HG03280 (cell line): ENCODE results near the gene ENDOU.

Source experiments
- ATAC-seq: cut with Tn5 transposase; IDR thresholded peaks from one replicate; pipeline ENCODE4 v1.9.1; 2021; ENCODE audit warnings: mild to moderate bottlenecking, moderate library complexity; ENCODE audit not compliant: unreplicated experiment

ENDOU gene

GRCh38 chr12:47744005-47744651 lies 18.8 kb upstream of the ENDOU start:
- no peak for ATAC-seq

- no peak for ATAC-seq
Observed at GRCh38 chr12:47743311-47743860, 18.1 kb upstream of the ENDOU start.

- no peak for ATAC-seq
Observed at GRCh38 chr12:47742253-47742825, 17.0 kb upstream of the ENDOU start.

DNA sequence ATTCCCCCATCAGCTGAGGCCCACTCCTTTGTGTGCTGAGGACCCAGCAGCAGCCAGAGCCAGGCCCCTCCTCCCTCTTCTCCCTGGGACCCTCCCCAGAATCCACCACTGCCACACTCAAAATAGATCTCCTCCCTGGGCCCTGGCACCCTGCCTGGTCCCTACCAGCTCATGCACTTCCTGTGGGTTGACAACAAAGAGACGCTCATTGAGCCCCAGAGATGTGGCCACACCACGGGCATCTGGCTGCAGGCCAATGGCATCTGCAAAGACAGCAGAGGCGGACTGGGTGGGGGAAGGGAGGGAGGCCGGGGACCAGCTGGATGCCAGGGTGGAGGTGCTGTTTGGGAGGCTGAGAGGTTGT lies 16.0 kb upstream of the ENDOU start:
- no peak for ATAC-seq

GRCh38 chr12:47740606-47741339 lies 15.5 kb upstream of the ENDOU start:
- no peak for ATAC-seq

DNA sequence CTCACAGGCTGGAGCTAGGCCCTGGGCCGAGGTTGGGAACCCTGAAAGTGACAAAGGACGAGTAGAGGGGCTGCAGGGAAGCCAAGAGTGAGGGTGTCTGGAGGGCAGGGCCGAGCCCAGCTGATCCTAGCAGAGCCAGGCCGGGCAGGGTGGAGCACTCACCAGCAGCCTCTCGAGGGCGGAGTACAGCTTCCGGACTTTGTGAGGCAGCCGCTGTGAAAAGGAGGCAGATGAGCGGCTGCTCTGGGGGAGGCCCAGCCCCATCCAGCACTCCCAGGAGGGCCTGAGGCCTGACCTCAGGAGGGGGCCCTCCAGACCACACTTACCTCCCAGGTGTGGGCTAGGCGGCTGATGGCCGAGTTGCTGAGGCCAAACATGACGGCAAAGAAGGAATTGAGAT lies 14.7 kb upstream of the ENDOU start:
- no peak for ATAC-seq

DNA sequence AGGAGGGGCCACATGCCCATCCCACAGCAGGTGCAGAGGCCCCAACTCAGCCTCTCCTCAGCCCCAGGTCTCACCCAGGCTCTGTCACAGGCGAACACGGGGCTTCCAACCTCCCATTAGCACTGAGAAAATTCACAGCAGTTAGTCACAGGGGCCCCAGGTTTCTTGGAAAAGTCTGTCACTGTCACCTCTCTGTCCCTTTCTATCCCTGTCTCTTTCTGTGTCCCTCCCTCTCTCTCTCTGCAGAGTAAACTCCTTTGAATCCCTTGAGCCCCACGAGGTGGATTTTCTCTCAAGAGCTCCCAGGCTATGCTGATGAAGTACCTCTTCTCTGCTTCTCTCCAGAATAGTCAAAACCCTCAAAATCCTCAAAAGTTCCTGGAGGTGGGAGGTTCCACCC lies 14.0 kb upstream of the ENDOU start:
- no peak for ATAC-seq

DNA sequence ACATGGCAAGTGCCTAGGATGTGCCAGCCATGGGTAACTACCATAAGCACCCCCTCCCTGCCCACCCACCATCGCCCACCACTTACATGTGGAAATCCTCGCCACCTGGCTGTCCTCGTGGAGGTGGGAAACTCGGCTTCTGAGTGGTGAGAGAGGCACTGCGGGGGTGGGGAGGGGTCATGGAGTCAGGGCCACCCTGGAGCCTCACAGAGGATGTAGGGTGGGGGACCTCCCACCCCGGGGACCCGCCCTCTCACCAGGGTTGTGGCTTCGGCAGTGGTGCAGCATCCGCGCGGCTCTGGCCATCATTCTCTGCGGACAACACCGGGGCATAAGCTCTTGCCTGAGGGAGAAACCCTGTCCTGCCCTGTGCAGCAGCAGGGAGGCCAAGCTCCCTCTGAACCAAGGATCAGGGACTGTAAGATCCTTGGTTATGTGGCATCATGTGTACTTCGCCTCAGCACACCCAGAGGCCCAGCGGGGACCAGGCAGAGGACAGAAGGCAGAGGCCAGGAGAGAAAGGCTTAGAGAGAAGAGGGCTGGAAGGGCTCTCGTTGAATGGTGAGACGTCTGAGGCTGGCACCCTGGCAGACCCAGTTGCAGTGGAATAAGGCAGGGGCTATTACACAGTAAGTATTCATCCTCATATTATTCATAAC lies 12.8 kb upstream of the ENDOU start:
- ATAC-seq: no peak

GRCh38 chr12:47736877-47737676 lies 11.8 kb upstream of the ENDOU start:
- ATAC-seq: no peak

- no peak for ATAC-seq
Observed at GRCh38 chr12:47736216-47736615, 10.9 kb upstream of the ENDOU start.

GRCh38 chr12:47735649-47736048 lies 10.4 kb upstream of the ENDOU start:
- ATAC-seq: no peak

DNA sequence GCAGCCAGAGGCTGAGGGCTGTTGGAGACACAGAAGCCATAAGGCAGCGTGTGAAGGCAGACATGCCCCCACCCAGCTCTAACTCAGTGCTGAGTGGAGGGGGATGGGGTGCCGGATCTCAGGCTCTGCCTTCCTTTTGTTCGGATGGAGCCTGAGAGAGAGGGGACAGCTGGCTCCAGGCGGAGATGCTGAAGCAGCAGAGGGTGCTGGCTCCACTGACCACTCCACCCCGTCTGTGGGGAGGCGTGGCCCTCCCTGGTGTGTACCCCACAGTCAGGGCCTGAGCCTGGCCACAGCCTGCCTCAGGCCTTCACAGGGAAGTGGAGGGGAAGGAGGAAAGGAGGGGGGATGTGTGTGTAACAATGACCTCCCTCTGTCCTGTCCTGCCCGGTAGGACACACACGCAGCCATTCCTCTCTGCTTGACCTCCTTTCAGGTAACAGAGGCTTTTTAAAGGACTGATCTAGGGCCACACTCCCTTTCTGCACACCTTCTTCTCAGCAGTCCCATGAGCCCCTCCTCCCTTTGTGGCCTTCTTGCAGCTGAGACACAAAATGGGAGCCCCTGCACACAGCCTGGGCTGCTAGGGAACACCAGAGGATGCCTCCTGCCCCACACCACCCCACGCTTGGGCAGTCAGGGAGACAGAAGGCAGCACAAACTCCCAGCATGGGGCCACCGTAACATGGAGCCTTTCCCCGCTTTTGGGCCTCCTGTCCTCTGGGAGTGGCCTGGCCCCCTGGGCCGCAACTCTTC lies 9.6 kb upstream of the ENDOU start:
- ATAC-seq: no peak

DNA sequence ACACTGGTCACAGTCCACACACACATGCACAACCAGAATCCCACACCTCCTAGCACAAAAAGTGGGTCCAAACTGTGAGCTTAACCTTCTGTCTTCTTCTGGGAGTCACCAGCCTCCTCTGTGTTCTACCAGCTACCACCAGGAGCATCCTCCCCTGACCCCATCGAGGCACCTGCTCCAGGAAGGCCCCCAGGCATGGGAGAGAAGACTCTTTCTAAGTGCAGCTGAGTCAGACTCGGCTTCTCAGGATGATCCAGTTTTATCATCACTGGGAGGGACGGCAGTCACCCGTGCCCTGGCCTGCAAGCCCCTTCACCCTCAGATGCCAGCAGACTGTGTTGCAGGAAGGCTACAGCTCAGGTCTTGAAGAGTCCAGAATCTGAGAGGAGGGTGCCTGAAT lies 7.9 kb upstream of the ENDOU start:
- ATAC-seq: no peak

DNA sequence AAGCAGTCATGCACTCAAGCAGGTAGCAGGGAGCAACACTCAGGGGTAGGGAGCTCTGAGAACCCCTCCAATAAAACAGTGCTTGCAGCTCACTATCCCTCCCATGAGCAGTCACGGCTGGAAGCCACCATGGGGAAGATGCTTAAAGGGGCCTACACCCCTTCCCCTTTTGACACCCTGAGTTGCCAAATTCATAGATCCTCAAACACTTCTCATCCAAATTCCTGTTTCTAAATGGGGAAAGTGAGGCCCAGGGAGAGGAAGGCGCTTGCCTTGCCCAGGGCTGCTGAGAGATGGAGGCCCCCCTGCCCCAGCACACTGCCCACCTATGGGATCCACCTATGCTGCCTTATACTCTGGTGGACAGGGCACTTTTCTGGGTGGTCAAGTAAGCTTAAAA lies 7.2 kb upstream of the ENDOU start:
- no peak for ATAC-seq

DNA sequence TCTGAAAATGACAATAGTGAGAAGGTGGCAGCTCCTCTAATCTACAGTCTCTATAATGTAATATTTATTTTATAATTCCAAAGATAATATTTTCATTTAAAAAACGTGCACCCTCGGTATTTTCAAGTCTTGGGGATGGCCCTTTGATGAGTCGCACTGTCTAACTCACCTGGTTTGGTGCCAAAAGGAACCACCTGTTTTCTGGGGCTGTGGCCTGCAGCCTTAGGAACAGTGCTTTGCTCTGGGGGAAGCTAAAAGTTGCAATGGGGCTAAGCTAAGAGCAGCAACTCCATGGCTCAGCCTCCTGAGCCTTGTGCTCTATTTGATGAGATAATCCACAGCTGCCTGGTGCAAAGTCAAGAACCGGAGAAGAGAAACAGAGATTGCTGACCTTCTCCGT lies 6.4 kb upstream of the ENDOU start:
- no peak for ATAC-seq

- ATAC-seq: no peak
Observed at GRCh38 chr12:47730341-47730744, 5.1 kb upstream of the ENDOU start.

GRCh38 chr12:47729233-47729632 lies 3.9 kb upstream of the ENDOU start:
- no peak for ATAC-seq

DNA sequence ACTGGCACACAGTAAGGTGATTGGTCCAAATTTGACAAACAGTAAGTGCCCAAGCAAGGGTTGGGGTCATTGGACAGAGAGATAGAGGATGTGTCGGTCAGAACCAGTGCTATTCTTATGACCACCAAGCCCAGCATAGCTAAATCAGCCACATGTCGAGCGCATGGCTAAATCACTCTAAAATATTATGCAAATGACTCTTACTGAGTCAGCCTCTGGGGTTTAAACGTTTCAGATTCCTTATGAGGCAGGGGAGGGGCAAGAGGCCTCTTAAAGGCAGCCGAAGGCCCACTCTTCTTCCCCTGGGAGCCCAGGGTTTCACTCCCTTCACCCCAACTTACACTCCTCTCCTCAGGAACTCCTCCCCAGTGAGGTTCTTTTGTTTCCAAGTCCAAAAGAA lies 603 bp upstream of the ENDOU start:
- ATAC-seq: no peak

DNA sequence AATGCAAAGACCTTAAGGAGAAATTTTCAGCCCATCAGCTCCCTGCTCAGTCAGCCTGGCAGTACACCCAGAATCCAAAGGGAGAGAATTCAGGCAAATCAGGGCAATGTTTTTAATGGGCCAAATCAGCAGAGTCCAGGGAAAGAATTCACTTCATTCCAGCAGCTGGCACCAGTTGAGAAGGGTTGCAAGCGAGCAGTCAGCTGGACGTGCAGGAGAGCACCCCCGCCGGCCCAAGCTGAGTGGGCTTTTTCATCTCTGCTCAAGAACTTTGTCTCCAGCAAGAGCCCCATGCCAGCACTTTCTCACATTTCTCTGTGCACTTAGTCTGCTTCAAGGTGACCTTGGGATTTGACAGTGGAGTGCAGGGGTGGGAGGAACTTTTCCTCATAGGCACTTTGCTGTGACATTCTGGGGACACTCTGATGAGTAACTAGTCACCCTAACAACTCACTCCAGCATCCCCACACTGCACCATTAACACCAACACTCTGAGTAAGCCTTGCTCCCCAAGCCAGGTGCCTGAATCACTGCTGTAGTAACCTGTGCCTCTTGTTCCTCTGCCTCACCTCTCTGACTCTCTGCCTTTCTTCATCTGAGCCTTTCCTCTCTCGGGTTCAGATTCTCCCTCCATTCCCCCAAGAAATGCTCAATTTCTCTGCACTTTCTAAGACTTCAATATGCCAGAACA lies 2.2 kb downstream of the ENDOU start:
- ATAC-seq: no peak
